Mesenchymal stem cell (in vitro differentiated cells and primary cell): ENCODE measurements around the gene MADD.
A peak's percentile ranks its signal among the peaks of the same experiment; 100 is the strongest.

Experiments
- DNase-seq: peaks from one replicate; pipeline ENCODE4 v3.0.0-alpha.2; 2013
- H2AFZ ChIP-seq: one replicate; pipeline ENCODE4 v1.6.1; 2013; ENCODE audit warnings: low read depth, mild to moderate bottlenecking, control low read depth, inconsistent platforms, low read length, moderate library complexity
- H2AK5ac ChIP-seq: 2 replicates; pipeline ENCODE4 v1.6.1; 2013; ENCODE audit warnings: low read length, moderate library complexity, mild to moderate bottlenecking, inconsistent platforms; ENCODE audit not compliant: severe bottlenecking
- H2BK120ac ChIP-seq: one replicate; pipeline ENCODE4 v1.6.1; 2013; ENCODE audit warnings: low read depth, mild to moderate bottlenecking, inconsistent platforms, low read length, moderate library complexity
- H2BK12ac ChIP-seq, 2 experiments: one replicate each; pipeline ENCODE4 v1.6.1; 2013; ENCODE audit warnings: inconsistent platforms in 2 of 2, low read length in 2 of 2, mild to moderate bottlenecking in 2 of 2, moderate library complexity in 2 of 2, control low read depth in 1 of 2
- H2BK15ac ChIP-seq: one replicate; pipeline ENCODE4 v1.6.1; 2013; ENCODE audit warnings: mild to moderate bottlenecking, low read depth, inconsistent platforms; ENCODE audit not compliant: poor library complexity, severe bottlenecking
- H2BK5ac ChIP-seq: 2 replicates; pipeline ENCODE4 v1.6.1; 2013; ENCODE audit warnings: low read depth, mild to moderate bottlenecking, low read length, control low read depth, inconsistent platforms; ENCODE audit not compliant: poor library complexity, severe bottlenecking
- H3K14ac ChIP-seq, 2 experiments: one replicate each; pipeline ENCODE4 v1.6.1; 2013; ENCODE audit warnings: inconsistent platforms in 2 of 2, low read length in 2 of 2, control low read depth in 1 of 2, mild to moderate bottlenecking in 1 of 2, moderate library complexity in 1 of 2
- H3K18ac ChIP-seq, 2 experiments: one replicate each; pipeline ENCODE4 v1.6.1; 2013; ENCODE audit warnings: inconsistent platforms in 2 of 2, low read length in 2 of 2, control low read depth in 1 of 2, low read depth in 1 of 2, mild to moderate bottlenecking in 1 of 2
- H3K23ac ChIP-seq, 2 experiments: one replicate each; pipeline ENCODE4 v1.6.1; 2013; ENCODE audit warnings: inconsistent platforms in 2 of 2, low read length in 2 of 2, mild to moderate bottlenecking in 2 of 2, moderate library complexity in 2 of 2, control low read depth in 1 of 2
- H3K27ac ChIP-seq: 2 replicates; pipeline ENCODE4 v1.5.1; 2013; ENCODE audit warnings: mild to moderate bottlenecking, moderate library complexity, low read length, control low read depth, inconsistent platforms; ENCODE audit not compliant: poor library complexity, severe bottlenecking
- H3K27me3 ChIP-seq, 2 experiments: 2 replicates each; pipeline versions ENCODE4 v1.6.1 to v1.7.0; 2013; ENCODE audit warnings: low read length in 2 of 2, mild to moderate bottlenecking in 2 of 2, moderate library complexity in 2 of 2, control low read depth in 1 of 2, inconsistent platforms in 1 of 2; ENCODE audit not compliant: control insufficient read depth in 1 of 2, insufficient read depth in 1 of 2
- H3K36me3 ChIP-seq, 2 experiments: 2 replicates each; pipeline versions ENCODE4 v1.6.1 to v1.7.0; 2013; ENCODE audit warnings: low read length in 2 of 2, control low read depth in 1 of 2, inconsistent platforms in 1 of 2, low read depth in 1 of 2, mild to moderate bottlenecking in 1 of 2; ENCODE audit not compliant: insufficient read depth in 2 of 2, control insufficient read depth in 1 of 2
- H3K4ac ChIP-seq, 2 experiments: one replicate each; pipeline ENCODE4 v1.6.1; 2013; ENCODE audit warnings: inconsistent platforms in 2 of 2, low read length in 2 of 2, mild to moderate bottlenecking in 2 of 2, moderate library complexity in 2 of 2, control low read depth in 1 of 2, low read depth in 1 of 2
- H3K4me1 ChIP-seq: 2 replicates; pipeline ENCODE4 v1.6.1; 2013; ENCODE audit warnings: low read depth, low read length, control low read depth; ENCODE audit not compliant: control insufficient read depth, insufficient read depth
- H3K4me2 ChIP-seq: 2 replicates; pipeline ENCODE4 v1.6.1; 2013; ENCODE audit warnings: low read length, mild to moderate bottlenecking, inconsistent platforms; ENCODE audit not compliant: poor library complexity, severe bottlenecking
- H3K4me3 ChIP-seq, 2 experiments: 2 replicates each; pipeline versions ENCODE4 v1.5.1 to v1.7.0; 2013; ENCODE audit warnings: low read length in 2 of 2, mild to moderate bottlenecking in 2 of 2, control low read depth in 1 of 2, low read depth in 1 of 2; ENCODE audit not compliant: insufficient read depth in 1 of 2
- H3K79me1 ChIP-seq: replicated peaks from 2 replicates; pipeline ENCODE4 v1.6.1; 2013; ENCODE audit warnings: mild to moderate bottlenecking, control low read depth, low read length, inconsistent platforms; ENCODE audit not compliant: poor library complexity, severe bottlenecking
- H3K9ac ChIP-seq: 2 replicates; pipeline ENCODE4 v1.7.0; 2013; ENCODE audit warnings: mild to moderate bottlenecking, low read length, moderate library complexity
- H3K9me3 ChIP-seq: 2 replicates; pipeline ENCODE4 v1.7.0; 2013; ENCODE audit warnings: mild to moderate bottlenecking, low read length; ENCODE audit not compliant: control insufficient read depth
- H4K8ac ChIP-seq: one replicate; pipeline ENCODE4 v1.6.1; 2013; ENCODE audit warnings: inconsistent platforms, mild to moderate bottlenecking, low read length, moderate library complexity
- H4K91ac ChIP-seq: one replicate; pipeline ENCODE4 v1.6.1; 2013; ENCODE audit warnings: mild to moderate bottlenecking, low read length, inconsistent platforms
- WGBS: methylation state at CpG from one replicate; pipeline ENCODE4 v1.1.7; 2013; ENCODE audit warnings: mixed read lengths; 5-methylcytosine and 5-hydroxymethylcytosine counted together

Gene MADD

DNA sequence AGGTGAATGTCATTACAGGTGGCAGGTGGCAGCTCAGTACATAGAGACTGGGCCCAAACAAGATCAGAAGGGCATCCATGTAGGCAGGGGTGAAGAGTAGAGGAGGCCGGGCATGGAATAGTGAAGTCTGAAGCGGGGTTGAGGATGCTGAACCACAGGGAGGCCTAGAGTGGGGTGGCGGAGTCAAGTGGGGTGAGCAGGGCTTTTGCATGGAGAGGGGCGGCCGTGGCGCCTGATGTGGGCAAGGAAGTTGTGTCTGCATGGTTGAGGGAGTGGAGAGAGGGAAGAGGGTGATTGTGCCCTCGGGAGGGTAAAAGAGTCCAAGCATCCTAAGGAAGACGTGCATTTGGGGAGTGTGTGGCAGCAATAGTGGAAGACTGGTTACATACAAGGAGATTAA lies 40.8 kb upstream of the MADD start:
- Histone ChIP-seq H3K9ac (no peak overlapping the region), H3K4me2 (no peak overlapping the region), H3K36me3 (peaks cover 49 to 80% of the 10 kb centered on the region in 2 experiments), H2BK12ac (no peak overlapping the region), H3K27ac (no peak overlapping the region), H3K4me1 (peaks cover 6% of the 10 kb centered on the region), H3K4me3 (no peak overlapping the region), H2BK5ac (no peak overlapping the region), H3K79me1 (peaks cover 16% of the 10 kb centered on the region), H3K4ac (no peak overlapping the region), H4K8ac (peak overlapping the region; percentile 9), H2BK120ac (no peak overlapping the region), H3K9me3 (no peaks in the 10 kb centered on the region), H2AK5ac (no peak overlapping the region), H2AFZ (no peak overlapping the region), H3K27me3 (no peaks in the 10 kb centered on the region), H4K91ac (no peak overlapping the region), H3K14ac (no peak overlapping the region), H2BK15ac (no peak overlapping the region), H3K23ac (no peak overlapping the region), H3K18ac (no peak overlapping the region)
- 88% methylated on average over 7 of the region's 8 CpGs for WGBS
- no peak for DNase-seq

DNA sequence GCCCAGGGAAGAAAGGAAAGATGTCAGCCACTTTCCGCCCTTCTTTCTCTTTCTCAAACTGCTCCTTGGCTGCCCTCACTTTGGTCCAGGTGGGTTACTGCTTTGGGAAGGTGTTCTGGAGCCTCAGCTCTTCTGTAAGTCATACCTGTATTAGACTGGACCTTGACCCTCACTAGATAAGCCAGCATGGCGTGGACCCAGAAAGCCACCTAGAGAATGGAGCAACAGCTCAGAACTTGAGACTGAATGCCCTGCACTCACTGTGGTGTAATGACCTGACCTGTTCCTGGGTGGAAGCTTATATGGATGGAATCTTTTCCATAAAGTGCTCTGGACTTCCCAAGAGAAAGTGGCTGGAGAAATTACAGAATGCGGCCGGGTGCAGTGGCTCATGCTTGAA lies 36.9 kb upstream of the MADD start:
- H3K23ac ChIP-seq = no peak overlapping the region
- no peak overlapping the region for H3K4me3 ChIP-seq
- H2BK15ac ChIP-seq = no peak overlapping the region
- no peak overlapping the region for H3K14ac ChIP-seq
- no peak overlapping the region for H2BK120ac ChIP-seq
- no peak overlapping the region for H3K27ac ChIP-seq
- no peak overlapping the region for H2AK5ac ChIP-seq
- no peak overlapping the region for H2BK12ac ChIP-seq
- H3K9ac ChIP-seq = no peak overlapping the region
- H3K4me2 ChIP-seq = no peak overlapping the region
- H3K4me1 ChIP-seq = peaks cover 17% of the 10 kb centered on the region
- no peak overlapping the region for H3K18ac ChIP-seq
- peaks cover 50 to 80% of the 10 kb centered on the region in 2 experiments for H3K36me3 ChIP-seq
- H2BK5ac ChIP-seq = no peak overlapping the region
- no peak for DNase-seq
- no peak overlapping the region for H4K91ac ChIP-seq
- 98% methylated on average over 3 of the region's 4 CpGs for WGBS
- peaks cover 14% of the 10 kb centered on the region for H3K79me1 ChIP-seq
- no peak overlapping the region for H4K8ac ChIP-seq
- H2AFZ ChIP-seq = no peak overlapping the region
- no peaks in the 10 kb centered on the region for H3K27me3 ChIP-seq
- H3K4ac ChIP-seq = no peak overlapping the region
- H3K9me3 ChIP-seq = no peaks in the 10 kb centered on the region

DNA sequence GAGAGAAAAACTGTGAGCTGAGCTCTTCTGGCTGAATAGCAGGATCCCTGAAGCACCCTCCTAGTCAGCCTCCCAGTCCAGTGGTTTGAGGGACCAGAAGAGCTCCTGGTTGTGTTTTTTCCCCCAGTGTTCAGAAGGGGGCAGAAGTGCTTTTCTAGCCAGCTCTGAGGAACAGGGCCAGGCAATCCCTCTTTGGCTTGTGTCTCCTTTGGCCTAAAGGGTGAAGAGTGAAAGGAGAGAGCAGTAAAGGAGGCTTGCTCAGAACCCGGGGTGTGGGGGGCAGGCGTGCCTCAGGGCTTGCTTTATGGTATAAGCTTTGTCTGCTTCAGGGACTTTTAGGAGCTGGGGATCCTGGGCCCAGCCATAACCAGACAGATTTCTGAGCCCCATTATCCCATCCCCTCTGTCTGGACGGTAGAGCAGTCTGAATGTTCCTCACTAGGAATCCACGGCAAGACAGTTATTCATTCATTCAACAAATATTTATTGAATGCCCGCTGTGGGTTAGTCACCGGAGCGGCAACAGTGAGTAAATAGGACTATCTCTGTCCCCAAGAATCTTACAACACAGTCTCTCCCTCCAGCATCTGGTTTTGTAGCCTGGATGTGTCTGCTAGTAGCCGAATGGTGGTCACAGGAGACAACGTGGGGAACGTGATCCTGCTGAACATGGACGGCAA lies 35.8 kb upstream of the MADD start:
- peak overlapping the region; percentile 5 for H3K4me2 ChIP-seq
- H3K23ac ChIP-seq = no peak overlapping the region
- no peak overlapping the region for H2BK120ac ChIP-seq
- peaks cover 51 to 78% of the 10 kb centered on the region in 2 experiments for H3K36me3 ChIP-seq
- no peak overlapping the region for H3K14ac ChIP-seq
- H2BK5ac ChIP-seq = no peak overlapping the region
- peaks cover 11% of the 10 kb centered on the region for H3K79me1 ChIP-seq
- H2BK15ac ChIP-seq = no peak overlapping the region
- peak overlapping the region; percentile 69 for H3K9ac ChIP-seq
- no peak overlapping the region for H3K4ac ChIP-seq
- no peak overlapping the region for H3K18ac ChIP-seq
- no peak overlapping the region for H4K91ac ChIP-seq
- no peaks in the 10 kb centered on the region for H3K9me3 ChIP-seq
- no peak overlapping the region for H2AFZ ChIP-seq
- DNase-seq = peak; percentile 81
- H3K27me3 ChIP-seq = no peaks in the 10 kb centered on the region
- WGBS = 72% methylated on average over 11 of the region's 11 CpGs
- peak overlapping the region; percentile 70 for H3K27ac ChIP-seq
- H4K8ac ChIP-seq = no peak overlapping the region
- H3K4me1 ChIP-seq = peaks cover 17% of the 10 kb centered on the region
- H2AK5ac ChIP-seq = peak overlapping the region; percentile 50
- H2BK12ac ChIP-seq = no peak overlapping the region
- H3K4me3 ChIP-seq = peak overlapping the region in 1 of 2 experiments; percentile 19

DNA sequence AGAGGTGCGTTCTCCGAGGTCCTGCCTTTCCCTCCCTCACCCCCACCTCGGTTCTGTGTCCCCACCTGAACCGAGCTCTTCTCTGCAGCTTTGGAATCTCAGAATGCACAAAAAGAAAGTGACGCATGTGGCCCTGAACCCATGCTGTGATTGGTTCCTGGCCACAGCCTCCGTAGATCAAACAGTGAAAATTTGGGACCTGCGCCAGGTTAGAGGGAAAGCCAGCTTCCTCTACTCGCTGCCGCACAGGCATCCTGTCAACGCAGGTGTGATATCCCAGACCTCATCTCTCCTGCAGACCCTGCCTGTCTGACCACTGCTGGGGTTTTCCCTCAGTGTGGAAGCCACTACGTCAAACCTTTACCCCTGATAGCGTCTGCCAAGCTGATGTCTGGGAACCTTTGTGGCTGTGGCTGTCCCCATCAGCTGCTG lies 35.2 kb upstream of the MADD start:
- H3K18ac ChIP-seq = no peak overlapping the region
- H3K9me3 ChIP-seq = no peaks in the 10 kb centered on the region
- peaks cover 17% of the 10 kb centered on the region for H3K4me1 ChIP-seq
- peak overlapping the region; percentile 70 for H3K27ac ChIP-seq
- H2BK12ac ChIP-seq = no peak overlapping the region
- H3K27me3 ChIP-seq = no peaks in the 10 kb centered on the region
- no peak overlapping the region for H2BK5ac ChIP-seq
- peak overlapping the region; percentile 10 for H2AK5ac ChIP-seq
- 96% methylated on average over 12 of the region's 12 CpGs for WGBS
- no peak for DNase-seq
- H3K4me3 ChIP-seq = peak overlapping the region in 1 of 2 experiments; percentile 19
- H2AFZ ChIP-seq = no peak overlapping the region
- H4K91ac ChIP-seq = no peak overlapping the region
- no peak overlapping the region for H2BK120ac ChIP-seq
- H2BK15ac ChIP-seq = no peak overlapping the region
- no peak overlapping the region for H3K23ac ChIP-seq
- no peak overlapping the region for H4K8ac ChIP-seq
- H3K4me2 ChIP-seq = peak overlapping the region; percentile 5
- peaks cover 55 to 78% of the 10 kb centered on the region in 2 experiments for H3K36me3 ChIP-seq
- H3K14ac ChIP-seq = no peak overlapping the region
- H3K4ac ChIP-seq = no peak overlapping the region
- H3K79me1 ChIP-seq = peaks cover 9% of the 10 kb centered on the region
- H3K9ac ChIP-seq = peak overlapping the region; percentile 69
